C4-2B (cell line): ENCODE results near the gene PATJ.
"Not testable (repeated sequence)": the region's sequence is repeated elsewhere in the genome, so short reads cannot be mapped to it uniquely, and the experiment has no call there.

Experiments
- H3K27ac ChIP-seq: fragments of 450-650 bp; 2 replicates; pipeline ENCODE4 v1.5.1; 2017
- ZFX ChIP-seq: fragments of 450-650 bp; IDR thresholded peaks from 2 replicates; pipeline ENCODE4 v1.6.1; 2017
- TF ChIP-seq, protein P1 (sequence below): fragments of 450-650 bp; conservative IDR thresholded peaks from 2 replicates; pipeline ENCODE4 v1.5.1; 2017; ENCODE audit warnings: mild to moderate bottlenecking

PATJ gene

DNA sequence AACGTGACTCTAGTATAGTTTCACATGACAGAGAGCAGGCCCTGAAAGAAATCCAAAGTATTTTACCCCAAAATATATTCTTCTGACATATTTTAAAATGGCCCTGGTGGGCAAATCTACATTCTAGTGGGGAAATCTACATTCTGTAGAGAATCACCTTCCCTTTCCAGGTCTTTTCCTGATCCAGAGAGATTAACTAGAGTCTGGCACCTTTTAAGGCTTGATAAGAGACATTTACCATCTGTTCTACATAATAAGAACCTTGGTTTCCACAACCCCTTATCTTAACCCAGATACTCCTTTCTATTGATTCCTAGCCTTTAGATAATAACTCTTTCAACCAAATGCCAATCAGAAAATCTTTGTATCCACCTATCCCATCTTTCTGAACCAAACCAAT is 435.3 kb downstream of the PATJ start:
- TF ChIP-seq, protein P1, sequence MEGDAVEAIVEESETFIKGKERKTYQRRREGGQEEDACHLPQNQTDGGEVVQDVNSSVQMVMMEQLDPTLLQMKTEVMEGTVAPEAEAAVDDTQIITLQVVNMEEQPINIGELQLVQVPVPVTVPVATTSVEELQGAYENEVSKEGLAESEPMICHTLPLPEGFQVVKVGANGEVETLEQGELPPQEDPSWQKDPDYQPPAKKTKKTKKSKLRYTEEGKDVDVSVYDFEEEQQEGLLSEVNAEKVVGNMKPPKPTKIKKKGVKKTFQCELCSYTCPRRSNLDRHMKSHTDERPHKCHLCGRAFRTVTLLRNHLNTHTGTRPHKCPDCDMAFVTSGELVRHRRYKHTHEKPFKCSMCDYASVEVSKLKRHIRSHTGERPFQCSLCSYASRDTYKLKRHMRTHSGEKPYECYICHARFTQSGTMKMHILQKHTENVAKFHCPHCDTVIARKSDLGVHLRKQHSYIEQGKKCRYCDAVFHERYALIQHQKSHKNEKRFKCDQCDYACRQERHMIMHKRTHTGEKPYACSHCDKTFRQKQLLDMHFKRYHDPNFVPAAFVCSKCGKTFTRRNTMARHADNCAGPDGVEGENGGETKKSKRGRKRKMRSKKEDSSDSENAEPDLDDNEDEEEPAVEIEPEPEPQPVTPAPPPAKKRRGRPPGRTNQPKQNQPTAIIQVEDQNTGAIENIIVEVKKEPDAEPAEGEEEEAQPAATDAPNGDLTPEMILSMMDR = no peak
- TF ChIP-seq ZFX = no peak
- H3K27ac ChIP-seq = no peak overlapping the region

DNA sequence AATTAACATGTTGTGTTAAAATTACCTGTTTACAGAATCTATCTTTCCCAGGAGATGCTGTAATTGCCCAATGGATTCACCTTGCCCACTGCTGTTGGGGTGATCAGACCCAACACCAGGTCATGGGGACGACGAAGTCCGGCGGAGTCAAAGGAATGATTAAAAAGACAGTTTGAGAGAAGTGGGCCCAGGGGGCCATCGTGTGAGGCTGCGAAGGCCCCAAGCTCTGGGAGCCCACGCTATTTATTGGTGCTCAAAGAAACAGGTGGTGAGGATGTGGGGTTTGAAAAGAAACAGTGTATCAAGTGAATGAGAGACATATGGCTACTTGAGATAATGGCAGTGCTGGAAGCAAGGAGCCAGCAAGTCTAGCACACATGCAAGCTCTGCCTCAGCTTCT is 436.1 kb downstream of the PATJ start:
- TF ChIP-seq, protein P1 = no peak
- TF ChIP-seq ZFX = no peak
- H3K27ac ChIP-seq = no peak overlapping the region

DNA sequence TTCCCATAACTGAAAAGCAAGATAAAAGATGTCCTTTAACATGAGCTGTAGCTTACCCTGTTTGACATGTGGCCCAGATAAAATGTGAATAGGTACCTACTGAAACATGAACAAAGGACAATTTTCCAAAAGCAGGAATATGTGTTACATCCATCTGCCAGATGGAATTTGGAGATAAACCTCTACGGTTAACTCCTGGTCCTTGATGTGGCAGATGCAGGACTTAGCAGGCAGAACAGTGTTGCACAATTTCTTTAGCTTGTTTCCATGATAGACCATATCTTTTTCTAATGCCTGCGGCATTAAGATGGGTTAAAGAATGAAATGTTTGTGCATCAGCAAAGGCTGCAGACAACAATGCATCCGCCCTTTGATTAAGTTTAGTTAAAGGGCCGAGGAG is 437.8 kb downstream of the PATJ start:
- H3K27ac ChIP-seq = not testable (repeated sequence)

DNA sequence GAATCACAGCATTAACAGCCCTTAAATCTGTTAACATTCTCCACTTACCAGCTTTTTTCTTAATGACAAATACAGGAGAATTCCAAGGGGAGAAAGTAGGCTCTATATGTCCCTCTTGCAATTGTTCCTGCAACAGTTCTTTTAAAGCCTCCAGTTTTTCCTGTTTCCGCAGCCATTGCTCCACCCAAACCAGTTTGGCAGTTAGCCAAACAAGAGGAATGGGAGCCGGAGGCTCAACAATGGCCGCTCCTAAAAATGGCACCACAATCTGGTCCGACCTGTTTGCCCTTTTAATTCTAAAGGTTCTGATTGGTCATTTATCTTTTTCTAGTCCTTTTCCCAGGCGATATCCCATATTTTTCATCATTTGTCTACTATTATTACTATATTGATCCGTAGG is 438.4 kb downstream of the PATJ start:
- no peak overlapping the region for H3K27ac ChIP-seq
- TF ChIP-seq, protein P1 = no peak
- no peak for TF ChIP-seq ZFX

DNA sequence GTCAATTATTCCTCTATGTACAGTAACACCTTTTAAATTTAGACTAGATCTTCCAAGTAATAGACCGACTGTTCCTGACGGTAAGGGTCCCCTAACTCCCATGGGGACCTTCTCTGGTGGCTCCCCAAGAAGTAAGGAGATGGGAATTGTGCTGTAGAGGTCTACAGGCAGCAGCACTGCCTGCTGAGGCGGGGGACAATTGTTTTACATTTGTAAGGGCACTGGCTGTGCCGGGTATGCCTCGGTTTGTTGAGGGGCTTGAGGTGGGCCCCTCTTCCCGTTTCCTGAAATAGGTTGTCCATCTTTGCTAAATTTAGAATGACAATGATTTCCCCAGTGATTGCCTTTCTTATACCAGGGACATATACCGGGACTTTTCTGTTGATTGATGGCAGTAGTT is 439.3 kb downstream of the PATJ start:
- TF ChIP-seq, protein P1 = no peak
- no peak overlapping the region for H3K27ac ChIP-seq

DNA sequence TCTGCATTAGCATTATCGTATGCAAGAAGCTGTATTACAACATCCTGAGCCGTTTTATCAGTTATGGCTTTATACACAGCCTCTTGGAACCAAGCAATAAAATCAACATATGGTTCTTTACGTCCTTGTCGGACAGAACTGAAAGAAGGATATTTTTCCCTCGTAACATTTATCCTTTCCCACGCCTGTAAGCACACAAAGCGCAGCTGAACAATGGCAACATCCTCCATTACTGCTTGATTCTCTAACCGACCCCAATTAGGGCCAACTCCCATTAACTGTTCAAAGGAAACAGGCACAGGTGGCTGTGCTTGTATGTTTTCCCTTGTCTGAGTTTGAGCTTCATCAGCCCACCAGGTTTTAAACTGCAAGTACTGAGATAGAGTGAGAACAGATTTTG is 439.9 kb downstream of the PATJ start:
- H3K27ac ChIP-seq = not testable (repeated sequence)

DNA sequence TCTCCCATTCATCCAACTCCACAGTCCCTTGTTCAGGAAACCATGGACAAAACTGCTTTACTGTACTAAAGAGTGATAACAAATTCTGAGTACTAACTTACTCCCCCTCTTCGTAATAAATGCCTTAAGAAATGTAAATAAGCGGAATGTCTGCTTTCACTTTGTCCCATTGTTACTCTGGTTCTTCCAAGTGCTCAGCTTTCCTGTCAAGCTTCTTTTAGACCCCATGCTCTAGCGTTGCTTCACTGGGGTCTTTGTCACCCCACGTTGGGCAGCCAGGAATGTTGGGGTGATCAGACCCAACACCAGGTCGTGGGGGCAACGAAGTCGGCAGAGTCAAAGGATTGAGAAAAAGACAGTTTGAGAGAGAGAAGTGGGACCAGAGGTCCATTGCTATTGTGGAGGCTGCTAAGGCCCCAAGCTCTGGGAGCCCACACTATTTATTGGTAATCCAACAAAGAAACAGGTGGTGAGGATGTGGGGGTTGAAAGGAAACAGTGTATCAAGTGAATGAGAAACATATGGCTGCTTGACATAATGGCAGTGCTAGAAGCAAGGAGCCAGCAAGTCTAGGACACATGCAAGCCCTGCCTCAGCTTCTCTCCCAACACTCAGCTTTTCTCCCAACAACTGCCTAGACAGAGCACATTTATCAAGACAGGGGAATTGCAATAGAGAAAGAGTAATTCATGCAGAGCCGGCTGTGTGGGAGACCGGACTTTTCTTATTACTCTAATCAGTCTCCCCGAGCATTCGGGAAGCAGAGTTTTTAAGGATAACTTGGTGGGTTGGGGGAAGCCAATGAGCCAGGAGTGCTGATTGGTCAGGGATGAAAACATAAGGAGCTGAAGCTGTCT is 441.1 kb downstream of the PATJ start:
- H3K27ac ChIP-seq = not testable (repeated sequence)

DNA sequence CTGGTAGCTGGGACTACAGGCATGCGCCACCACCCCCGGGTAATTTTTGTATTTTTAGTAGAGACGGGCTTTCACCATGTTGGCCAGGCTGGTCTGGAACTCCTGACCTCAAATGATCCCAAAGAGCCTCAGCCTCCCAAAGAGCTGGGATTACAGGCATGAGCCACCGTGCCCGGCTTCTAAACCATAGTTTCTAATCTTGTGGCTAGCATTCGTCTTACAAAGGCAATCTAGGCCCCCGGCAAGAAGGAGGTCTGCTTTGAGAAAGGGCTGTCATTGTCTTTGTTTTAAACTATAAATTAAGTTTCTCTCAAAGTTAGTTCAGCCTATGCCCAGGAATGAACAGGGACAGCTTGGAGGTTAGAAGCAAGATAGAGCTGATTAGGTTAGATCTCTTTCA is 442.1 kb downstream of the PATJ start:
- TF ChIP-seq ZFX = no peak
- TF ChIP-seq, protein P1 = no peak
- no peak overlapping the region for H3K27ac ChIP-seq

DNA sequence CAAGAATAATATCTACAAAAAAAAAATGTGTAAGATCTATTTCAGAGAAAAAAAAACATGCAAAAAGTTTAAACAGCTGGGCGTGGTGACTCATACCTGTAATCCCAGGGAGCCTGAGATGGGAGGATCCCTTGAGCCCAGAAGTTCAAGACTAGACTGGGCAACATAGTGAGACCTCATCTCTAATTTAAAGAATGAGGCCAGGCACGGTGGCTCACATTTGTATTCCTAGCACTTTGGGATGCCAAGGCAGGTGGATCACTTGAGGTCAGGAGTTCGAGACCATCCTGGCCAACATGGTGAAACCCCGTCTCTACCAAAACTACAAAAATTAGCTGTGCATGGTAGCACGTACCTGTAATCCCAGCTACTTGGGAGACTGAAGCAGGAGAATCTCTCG is 443.0 kb downstream of the PATJ start:
- H3K27ac ChIP-seq = not testable (repeated sequence)

DNA sequence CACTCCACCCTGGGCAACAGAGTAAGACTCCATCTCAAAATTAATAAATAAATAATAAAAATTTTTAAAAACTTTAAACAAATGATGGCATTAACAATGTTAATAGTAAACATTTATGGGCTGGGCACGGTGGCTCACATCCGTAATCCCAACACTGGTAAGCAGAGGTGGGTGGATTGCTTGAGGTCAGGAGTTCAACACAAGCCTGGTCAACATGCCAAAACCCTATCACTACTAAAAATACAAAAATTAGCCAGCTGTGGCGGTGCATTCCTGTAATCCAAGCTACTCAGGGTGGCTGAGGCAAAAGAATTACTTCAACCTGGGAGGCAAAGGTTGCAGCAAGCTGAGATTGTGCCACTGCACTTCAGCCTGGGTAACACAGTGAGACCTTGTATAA is 443.4 kb downstream of the PATJ start:
- no peak overlapping the region for H3K27ac ChIP-seq
- TF ChIP-seq ZFX = no peak
- TF ChIP-seq, protein P1 = no peak
